ENCODE data around the gene UNC45A. TPM values are rescaled to one million over a fixed set of nuclear protein-coding genes. Genes with fewer than 3 reads are reported as not detected.

The UNC45A gene
- total RNA-seq, 4 donors from 2014 or later = 25.4 to 68.2 (median 49.8) TPM

- TF ChIP-seq CTCF (IDR thresholded peaks at IDR 0.05; ENCODE audit: low read depth) = no peak
Observed at GRCh38 chr15:90947577-90948357, 12.7 kb downstream of the UNC45A start.

GRCh38 chr15:90948506-90948905 is 13.4 kb downstream of the UNC45A start:
- TF ChIP-seq CTCF (IDR thresholded peaks at IDR 0.05; ENCODE audit: low read depth) = no peak

GRCh38 chr15:90949979-90950675 is 15.0 kb downstream of the UNC45A start:
- no peak for TF ChIP-seq CTCF (IDR thresholded peaks at IDR 0.05; ENCODE audit: low read depth)

GRCh38 chr15:90950676-90951075 is 15.6 kb downstream of the UNC45A start:
- TF ChIP-seq CTCF (IDR thresholded peaks at IDR 0.05; ENCODE audit: low read depth) = no peak

- no peak for TF ChIP-seq CTCF (IDR thresholded peaks at IDR 0.05; ENCODE audit: low read depth)
Observed at GRCh38 chr15:90952901-90953677, 18.0 kb downstream of the UNC45A start.

- TF ChIP-seq CTCF (IDR thresholded peaks at IDR 0.05; ENCODE audit: low read depth) = no peak
Observed at GRCh38 chr15:90953947-90954711, 19.0 kb downstream of the UNC45A start.
